Measurements from ENCODE around the gene HP1BP3. TPM values are rescaled to one million over a fixed set of nuclear protein-coding genes. Genes with fewer than 3 reads are reported as not detected.

Gene HP1BP3
- total and polyA plus RNA-seq, 2 experiments from 2014 or later: 138 to 151 TPM

GRCh38 chr1:20830378-20830777 lies 43.3 kb upstream of the HP1BP3 start:
- Histone ChIP-seq H4K20me1 (ENCODE audit: insufficient read depth) (no peaks in the 10 kb centered on the region), H3F3A (ENCODE audit: insufficient read depth) (no peaks in the 10 kb centered on the region), H3K27me3 (replicated peaks; ENCODE audit: insufficient read depth) (no peaks in the 10 kb centered on the region), H3K27ac (no peak overlapping the region), H3K79me2 (ENCODE audit: insufficient read depth) (no peaks in the 10 kb centered on the region), H3K36me3 (ENCODE audit: low read depth) (peaks cover 13% of the 10 kb centered on the region; the same call in 1 of the 2 replicates), H3K9ac (no peak overlapping the region), H2AFZ (no peak overlapping the region), H3K4me2 (ENCODE audit: unreplicated experiment) (no peak overlapping the region), H3K9me3 (ENCODE audit: low read depth) (no peaks in the 10 kb centered on the region), H3K9me2 (ENCODE audit: insufficient read depth) (no peaks in the 10 kb centered on the region), H3K4me3 (no peak overlapping the region), H3K4me1 (ENCODE audit: insufficient read depth) (peaks cover 11% of the 10 kb centered on the region; the same call in 1 of the 2 replicates)
- DNase-seq: no peak
- in situ Hi-C loops (cut with MboI): no loop called here
- TF ChIP-seq EZH2phosphoT487 (IDR thresholded peaks at IDR 0.05; ENCODE audit: insufficient read depth, low read depth) (no peak), EZH2 (IDR thresholded peaks at IDR 0.05; ENCODE audit: insufficient read depth, poor library complexity, severe bottlenecking) (no peak)
- WGBS, 2 experiments (ENCODE audit: low coverage in 1 of 2, low lambda C conversion rate in 2 of 2, missing lambda C conversion rate in 2 of 2): 94 to 98% methylated on average over 2 of the region's 2 CpGs

GRCh38 chr1:20829946-20830345 lies 42.8 kb upstream of the HP1BP3 start:
- 50 to 62% methylated on average over 1 of the region's 1 CpG for WGBS, 2 experiments (ENCODE audit: low coverage in 1 of 2, low lambda C conversion rate in 2 of 2, missing lambda C conversion rate in 2 of 2)
- no peak overlapping the region for H3K9ac ChIP-seq

GRCh38 chr1:20829531-20829930 lies 42.4 kb upstream of the HP1BP3 start:
- Histone ChIP-seq H3K4me3 (no peak overlapping the region), H3K9me3 (ENCODE audit: low read depth) (no peaks in the 10 kb centered on the region), H3K4me1 (ENCODE audit: insufficient read depth) (peaks cover 11% of the 10 kb centered on the region; the same call in 1 of the 2 replicates), H3K9me2 (ENCODE audit: insufficient read depth) (no peaks in the 10 kb centered on the region), H3K27ac (no peak overlapping the region), H3K27me3 (replicated peaks; ENCODE audit: insufficient read depth) (no peaks in the 10 kb centered on the region), H3K9ac (no peak overlapping the region), H3K79me2 (ENCODE audit: insufficient read depth) (no peaks in the 10 kb centered on the region), H2AFZ (no peak overlapping the region), H3F3A (ENCODE audit: insufficient read depth) (no peaks in the 10 kb centered on the region), H3K36me3 (ENCODE audit: low read depth) (peaks cover 18% of the 10 kb centered on the region), H4K20me1 (ENCODE audit: insufficient read depth) (no peaks in the 10 kb centered on the region), H3K4me2 (ENCODE audit: unreplicated experiment) (no peak overlapping the region)
- peak; percentile 41 for DNase-seq
- in situ Hi-C loops (cut with MboI): no loop called here
- 72 to 78% methylated on average over 1 of the region's 1 CpG for WGBS, 2 experiments (ENCODE audit: low coverage in 1 of 2, low lambda C conversion rate in 2 of 2, missing lambda C conversion rate in 2 of 2)
- TF ChIP-seq EZH2 (IDR thresholded peaks at IDR 0.05; ENCODE audit: insufficient read depth, poor library complexity, severe bottlenecking) (no peak), EZH2phosphoT487 (IDR thresholded peaks at IDR 0.05; ENCODE audit: insufficient read depth, low read depth) (no peak)

More at GRCh38 chr1:20829946-20830345, 42.8 kb upstream of the HP1BP3 start:
- no peaks in the 10 kb centered on the region for H3K9me2 ChIP-seq (ENCODE audit: insufficient read depth)
- H3K9me3 ChIP-seq (ENCODE audit: low read depth): no peaks in the 10 kb centered on the region
- H3K4me1 ChIP-seq (ENCODE audit: insufficient read depth): peaks cover 11% of the 10 kb centered on the region; the same call in 1 of the 2 replicates
- no peak overlapping the region for H3K27ac ChIP-seq
- in situ Hi-C loops (cut with MboI): no loop called here
- H3K4me2 ChIP-seq (ENCODE audit: unreplicated experiment): no peak overlapping the region
- H3K79me2 ChIP-seq (ENCODE audit: insufficient read depth): no peaks in the 10 kb centered on the region
- H3K4me3 ChIP-seq: no peak overlapping the region
- H3K36me3 ChIP-seq (ENCODE audit: low read depth): peaks cover 14% of the 10 kb centered on the region; the same call in 1 of the 2 replicates
- H2AFZ ChIP-seq: no peak overlapping the region
- no peaks in the 10 kb centered on the region for H4K20me1 ChIP-seq (ENCODE audit: insufficient read depth)
- DNase-seq: no peak
- no peak for TF ChIP-seq EZH2 (IDR thresholded peaks at IDR 0.05; ENCODE audit: insufficient read depth, poor library complexity, severe bottlenecking)
- TF ChIP-seq EZH2phosphoT487 (IDR thresholded peaks at IDR 0.05; ENCODE audit: insufficient read depth, low read depth): no peak
- H3K27me3 ChIP-seq (replicated peaks; ENCODE audit: insufficient read depth): no peaks in the 10 kb centered on the region
- no peaks in the 10 kb centered on the region for H3F3A ChIP-seq (ENCODE audit: insufficient read depth)

- no peak for DNase-seq
- 0 out of 2 replicates have a peak, but pooled peaks cover 6% of the 10 kb centered on the region for H3F3A ChIP-seq (ENCODE audit: insufficient read depth)
- H3K4me1 ChIP-seq (ENCODE audit: insufficient read depth): no peaks in the 10 kb centered on the region
- no peak overlapping the region for H3K27ac ChIP-seq
- H3K4me2 ChIP-seq (ENCODE audit: unreplicated experiment): no peak overlapping the region
- H3K9me3 ChIP-seq (ENCODE audit: low read depth): no peaks in the 10 kb centered on the region
- no peak overlapping the region for H3K4me3 ChIP-seq
- no peaks in the 10 kb centered on the region for H3K27me3 ChIP-seq (replicated peaks; ENCODE audit: insufficient read depth)
- in situ Hi-C loops (cut with MboI): no loop called here
- no peaks in the 10 kb centered on the region for H4K20me1 ChIP-seq (ENCODE audit: insufficient read depth)
- no peak overlapping the region for H2AFZ ChIP-seq
- H3K36me3 ChIP-seq (ENCODE audit: low read depth): peaks cover 47% of the 10 kb centered on the region
- TF ChIP-seq EZH2phosphoT487 (IDR thresholded peaks at IDR 0.05; ENCODE audit: insufficient read depth, low read depth) (no peak), EZH2 (IDR thresholded peaks at IDR 0.05; ENCODE audit: insufficient read depth, poor library complexity, severe bottlenecking) (no peak)
- no peaks in the 10 kb centered on the region for H3K9me2 ChIP-seq (ENCODE audit: insufficient read depth)
- H3K9ac ChIP-seq: no peak overlapping the region
- H3K79me2 ChIP-seq (ENCODE audit: insufficient read depth): no peaks in the 10 kb centered on the region
These were observed 36.7 kb upstream of the HP1BP3 start for GRCh38 chr1:20823845-20824244.

GRCh38 chr1:20821466-20821865 lies 34.4 kb upstream of the HP1BP3 start:
- H3K4me2 ChIP-seq (ENCODE audit: unreplicated experiment): no peak overlapping the region
- H3K9me2 ChIP-seq (ENCODE audit: insufficient read depth): no peaks in the 10 kb centered on the region
- WGBS, 2 experiments (ENCODE audit: low coverage in 1 of 2, low lambda C conversion rate in 2 of 2, missing lambda C conversion rate in 2 of 2): 48 to 50% methylated on average over 2 of the region's 2 CpGs
- H3K9ac ChIP-seq: no peak overlapping the region
- H3K9me3 ChIP-seq (ENCODE audit: low read depth): no peaks in the 10 kb centered on the region
- H4K20me1 ChIP-seq (ENCODE audit: insufficient read depth): no peaks in the 10 kb centered on the region
- DNase-seq: no peak
- in situ Hi-C loops (cut with MboI): no loop called here
- peaks cover 37% of the 10 kb centered on the region for H3K36me3 ChIP-seq (ENCODE audit: low read depth)
- H3K4me3 ChIP-seq: no peak overlapping the region
- H3F3A ChIP-seq (ENCODE audit: insufficient read depth): 0 out of 2 replicates have a peak, but pooled peaks cover 6% of the 10 kb centered on the region
- no peak overlapping the region for H3K27ac ChIP-seq
- H3K4me1 ChIP-seq (ENCODE audit: insufficient read depth): no peaks in the 10 kb centered on the region
- H2AFZ ChIP-seq: no peak overlapping the region
- no peak for TF ChIP-seq EZH2phosphoT487 (IDR thresholded peaks at IDR 0.05; ENCODE audit: insufficient read depth, low read depth)
- TF ChIP-seq EZH2 (IDR thresholded peaks at IDR 0.05; ENCODE audit: insufficient read depth, poor library complexity, severe bottlenecking): no peak
- H3K79me2 ChIP-seq (ENCODE audit: insufficient read depth): no peaks in the 10 kb centered on the region
- no peaks in the 10 kb centered on the region for H3K27me3 ChIP-seq (replicated peaks; ENCODE audit: insufficient read depth)
